Smooth muscle cell of the brain vasculature (primary cell): ENCODE measurements around the gene ARHGEF6.
"Not testable (repeated sequence)": the region's sequence is repeated elsewhere in the genome, so short reads cannot be mapped to it uniquely, and the experiment has no call there.

Experiments used
- DNase-seq: peaks from one replicate; pipeline ENCODE4 v3.0.0-alpha.2; 2012; ENCODE audit warnings: low read depth, low spot score

Gene ARHGEF6, protein sequence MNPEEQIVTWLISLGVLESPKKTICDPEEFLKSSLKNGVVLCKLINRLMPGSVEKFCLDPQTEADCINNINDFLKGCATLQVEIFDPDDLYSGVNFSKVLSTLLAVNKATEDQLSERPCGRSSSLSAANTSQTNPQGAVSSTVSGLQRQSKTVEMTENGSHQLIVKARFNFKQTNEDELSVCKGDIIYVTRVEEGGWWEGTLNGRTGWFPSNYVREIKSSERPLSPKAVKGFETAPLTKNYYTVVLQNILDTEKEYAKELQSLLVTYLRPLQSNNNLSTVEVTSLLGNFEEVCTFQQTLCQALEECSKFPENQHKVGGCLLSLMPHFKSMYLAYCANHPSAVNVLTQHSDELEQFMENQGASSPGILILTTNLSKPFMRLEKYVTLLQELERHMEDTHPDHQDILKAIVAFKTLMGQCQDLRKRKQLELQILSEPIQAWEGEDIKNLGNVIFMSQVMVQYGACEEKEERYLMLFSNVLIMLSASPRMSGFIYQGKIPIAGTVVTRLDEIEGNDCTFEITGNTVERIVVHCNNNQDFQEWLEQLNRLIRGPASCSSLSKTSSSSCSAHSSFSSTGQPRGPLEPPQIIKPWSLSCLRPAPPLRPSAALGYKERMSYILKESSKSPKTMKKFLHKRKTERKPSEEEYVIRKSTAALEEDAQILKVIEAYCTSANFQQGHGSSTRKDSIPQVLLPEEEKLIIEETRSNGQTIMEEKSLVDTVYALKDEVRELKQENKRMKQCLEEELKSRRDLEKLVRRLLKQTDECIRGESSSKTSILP

GRCh38 chrX:136780763-136781162 is at the start of gene ARHGEF6:
Gene ARHGEF6 (minus strand): TSS chrX:136780932. CDS start chrX:136780882, 50 bp downstream.
- no peak for DNase-seq

- no peak for DNase-seq
Observed at GRCh38 chrX:136829413-136829812, 48.7 kb upstream of the ARHGEF6 start.

DNA sequence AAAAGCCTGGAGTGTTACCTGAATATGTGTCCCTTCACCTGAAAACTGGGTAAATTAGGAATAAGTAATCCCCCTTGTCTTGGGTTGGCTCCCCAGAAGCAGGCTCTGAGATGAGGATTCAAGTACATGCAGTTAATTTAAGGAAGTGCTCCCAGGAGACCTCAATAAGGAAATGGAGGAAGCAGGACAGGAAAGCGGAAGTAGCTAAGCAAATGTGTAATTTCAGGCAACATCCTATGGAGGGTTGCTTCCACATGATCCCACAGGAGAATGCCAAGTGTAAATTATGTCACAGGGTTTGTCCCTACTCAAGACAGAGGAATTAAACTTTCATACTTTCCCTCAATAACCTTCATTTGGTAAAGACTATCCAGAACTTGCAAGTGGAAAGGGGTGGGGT is 48.1 kb upstream of the ARHGEF6 start:
- no peak for DNase-seq

DNA sequence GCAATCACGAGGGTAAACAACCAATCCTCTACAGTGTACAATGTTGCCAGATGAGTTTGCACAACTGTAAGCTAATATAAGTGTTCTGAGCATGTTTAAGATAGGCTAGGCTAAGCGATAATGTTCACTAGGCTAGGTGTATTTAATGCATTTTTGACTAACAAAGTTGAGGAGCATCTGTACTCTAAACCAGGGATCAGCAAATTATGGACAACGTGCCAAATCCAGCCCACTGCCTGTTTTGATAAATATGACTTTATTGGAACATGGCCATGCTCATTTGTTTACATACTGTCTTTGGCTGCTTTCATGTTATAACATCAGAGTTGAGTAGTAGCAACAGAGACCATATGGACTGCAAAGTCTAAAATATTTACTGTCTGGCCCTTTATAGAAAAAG is 46.3 kb upstream of the ARHGEF6 start:
- DNase-seq: no peak

- DNase-seq: no peak
Observed at GRCh38 chrX:136825771-136826170, 45.0 kb upstream of the ARHGEF6 start.

GRCh38 chrX:136823175-136823574 is 42.4 kb upstream of the ARHGEF6 start:
- DNase-seq: no peak

GRCh38 chrX:136822337-136823095 is 41.8 kb upstream of the ARHGEF6 start:
- DNase-seq: no peak

DNA sequence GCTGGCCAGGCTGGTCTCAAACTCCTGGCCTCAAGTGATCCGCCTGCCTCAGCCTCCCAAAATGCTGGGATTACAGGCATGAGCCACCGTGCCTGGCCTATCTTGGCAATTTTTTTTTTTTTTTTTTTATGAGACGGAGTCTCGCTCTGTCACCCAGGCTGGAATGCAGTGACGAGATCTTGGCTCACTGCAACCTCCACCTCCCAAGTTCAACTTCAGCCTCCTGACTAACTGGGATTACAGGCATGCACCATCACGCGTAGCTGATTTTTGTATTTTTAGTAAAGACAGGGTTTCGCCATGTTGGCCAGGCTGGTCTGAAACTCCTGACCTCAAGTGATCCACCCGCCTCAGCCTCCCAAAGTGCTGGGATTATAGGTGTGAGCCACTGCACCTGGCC is 39.0 kb upstream of the ARHGEF6 start:
- DNase-seq: not testable (repeated sequence)

DNA sequence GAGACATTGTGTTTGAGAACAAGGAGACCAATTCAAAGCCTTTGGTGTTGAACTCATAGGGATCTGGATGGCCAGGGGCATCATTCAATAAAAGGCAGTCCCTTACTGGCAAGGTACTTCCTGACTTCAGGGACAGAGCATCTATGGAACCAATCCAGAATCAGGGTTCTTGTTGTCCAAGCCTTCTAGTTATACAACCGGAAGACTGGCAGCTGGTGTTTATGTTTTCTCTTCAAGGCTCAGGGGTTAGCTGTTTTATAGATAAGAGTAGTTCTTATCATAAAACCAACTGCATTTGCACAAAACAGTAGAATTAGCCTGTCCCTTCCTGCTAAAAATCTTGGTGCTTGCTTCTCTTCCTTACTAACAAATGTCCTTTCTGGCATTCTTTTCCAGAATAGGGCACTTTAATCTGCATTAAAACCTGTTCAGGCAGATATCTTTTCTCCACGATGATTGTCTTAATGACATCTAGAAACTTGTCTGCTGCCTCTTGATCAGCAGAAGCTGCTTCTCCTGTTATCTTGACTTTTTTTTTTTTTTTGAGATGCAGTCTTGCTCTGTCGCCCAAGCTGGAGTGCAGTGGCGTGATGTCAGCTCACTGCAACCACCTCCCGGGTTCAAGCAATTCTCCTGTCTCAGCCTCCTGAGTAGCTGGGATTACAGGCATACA is 38.4 kb upstream of the ARHGEF6 start:
- DNase-seq: no peak

- no peak for DNase-seq
Observed at GRCh38 chrX:136816975-136817374, 36.2 kb upstream of the ARHGEF6 start.

DNA sequence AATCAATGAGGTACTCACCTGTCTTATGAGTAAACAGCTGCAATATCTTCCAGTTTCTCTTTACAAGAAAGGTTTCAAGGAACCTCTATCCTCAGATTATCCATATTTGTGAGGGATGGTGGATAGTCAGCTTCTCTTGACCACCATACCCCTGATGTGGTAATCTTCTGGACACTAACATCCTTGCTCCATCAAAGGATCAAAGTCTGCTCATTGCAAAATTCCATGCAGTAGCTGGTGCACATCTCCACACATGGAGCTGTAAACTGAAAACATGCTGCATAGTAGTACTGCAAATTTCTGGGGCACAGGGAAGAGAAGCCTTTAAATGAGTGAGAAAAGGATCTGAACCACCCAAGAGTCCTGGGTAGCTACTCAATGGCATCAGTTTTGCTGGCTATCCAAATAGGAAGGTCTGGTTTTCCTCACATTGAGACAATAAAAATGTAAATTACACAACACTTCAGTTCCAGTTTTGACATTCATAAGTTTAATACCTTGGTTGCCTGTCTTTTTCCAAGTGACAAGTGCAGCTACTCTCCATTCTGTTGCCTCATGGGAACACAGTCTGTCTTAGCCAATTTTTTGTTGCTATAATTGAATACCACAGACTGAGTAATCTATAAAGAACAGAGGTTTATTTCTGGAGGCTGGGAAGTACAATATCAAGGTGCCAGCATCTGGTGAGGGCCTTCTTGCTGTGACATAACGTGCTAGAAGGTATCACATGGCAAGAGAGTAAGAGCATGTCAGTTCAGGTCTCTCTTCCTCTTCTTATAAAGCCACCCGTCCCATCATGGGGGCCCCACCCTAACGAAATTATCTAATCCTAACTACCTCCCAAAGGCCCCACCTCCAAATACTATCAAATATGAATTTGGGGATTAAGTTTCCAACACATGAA is 34.4 kb upstream of the ARHGEF6 start:
- DNase-seq: no peak

DNA sequence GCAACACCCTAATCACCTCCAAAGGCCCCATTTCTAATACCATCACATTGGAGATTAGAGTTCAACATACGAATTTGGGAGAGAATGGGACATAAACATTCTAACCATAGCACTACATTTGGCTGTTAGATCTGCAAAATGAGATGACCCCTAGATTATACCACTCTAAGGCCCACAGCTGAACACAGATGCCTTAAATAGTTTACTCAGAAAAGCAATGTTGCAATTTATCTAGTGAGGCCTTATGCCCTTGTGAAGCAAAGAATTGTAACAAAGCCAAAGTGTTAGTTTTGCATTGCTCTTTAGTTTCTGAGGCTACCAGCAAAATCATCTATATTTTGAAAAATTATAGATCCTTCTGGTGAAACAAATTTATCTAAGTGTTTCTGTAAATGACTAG is 31.6 kb upstream of the ARHGEF6 start:
- no peak for DNase-seq

DNA sequence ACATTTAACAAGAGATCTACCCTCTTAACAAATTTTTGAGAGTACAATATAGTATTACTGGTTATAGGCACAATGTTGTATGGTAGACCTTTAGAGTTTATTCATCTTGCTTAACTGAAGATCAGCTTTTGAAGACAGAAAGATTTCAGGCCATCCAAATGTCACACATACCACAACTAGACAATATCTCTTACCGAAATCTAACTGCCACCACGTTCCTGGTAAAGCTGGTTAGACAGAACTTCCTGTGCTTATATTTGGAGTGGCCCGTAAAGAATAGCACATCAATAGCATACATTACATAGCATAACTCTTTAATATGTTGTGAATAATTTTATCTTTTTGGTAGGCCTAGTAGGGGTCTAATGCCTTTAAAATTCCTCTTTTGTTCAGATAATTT is 29.8 kb upstream of the ARHGEF6 start:
- no peak for DNase-seq

DNA sequence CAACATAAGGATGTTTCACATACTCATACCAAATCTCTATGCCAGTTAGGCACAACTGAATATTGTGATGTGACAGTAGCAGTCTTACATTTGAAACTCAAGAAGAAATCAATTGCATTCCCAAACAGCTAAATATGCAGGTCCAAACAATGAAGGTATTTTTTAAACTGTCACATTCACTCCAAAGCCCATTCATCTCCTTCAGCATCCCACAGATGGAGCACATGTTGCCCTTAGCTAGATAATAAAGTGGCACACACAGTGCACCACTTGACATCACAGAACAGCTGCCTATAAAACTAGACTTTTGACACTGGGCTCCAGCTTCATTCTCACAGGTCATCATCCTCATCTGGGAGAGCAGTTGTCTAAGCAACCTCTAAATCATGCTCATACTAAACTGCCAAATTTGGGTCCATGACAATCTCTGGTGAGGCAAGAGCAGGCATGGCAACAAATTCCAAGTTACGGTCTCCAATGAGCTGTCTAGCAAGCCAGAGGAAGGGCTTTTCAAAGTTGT is 26.2 kb upstream of the ARHGEF6 start:
- no peak for DNase-seq

DNA sequence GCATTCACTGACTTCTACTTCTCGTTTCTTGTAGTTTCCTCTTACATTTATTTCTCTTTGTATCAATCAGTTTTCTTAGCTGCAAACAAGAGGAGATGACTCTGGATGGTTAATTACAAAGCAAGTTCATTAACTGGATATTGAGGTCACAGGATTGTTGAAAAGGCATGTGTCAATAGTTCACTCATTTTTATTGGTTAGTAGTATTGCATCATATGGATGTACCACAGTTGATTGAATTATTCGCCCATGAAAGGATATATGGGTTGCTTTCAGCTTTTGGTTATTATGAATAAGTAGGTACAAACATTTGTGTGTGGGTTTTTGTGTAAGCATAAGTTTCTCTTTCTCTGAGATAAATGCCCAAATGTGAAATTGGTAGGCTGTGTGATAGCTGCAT is 21.8 kb upstream of the ARHGEF6 start:
- no peak for DNase-seq

DNA sequence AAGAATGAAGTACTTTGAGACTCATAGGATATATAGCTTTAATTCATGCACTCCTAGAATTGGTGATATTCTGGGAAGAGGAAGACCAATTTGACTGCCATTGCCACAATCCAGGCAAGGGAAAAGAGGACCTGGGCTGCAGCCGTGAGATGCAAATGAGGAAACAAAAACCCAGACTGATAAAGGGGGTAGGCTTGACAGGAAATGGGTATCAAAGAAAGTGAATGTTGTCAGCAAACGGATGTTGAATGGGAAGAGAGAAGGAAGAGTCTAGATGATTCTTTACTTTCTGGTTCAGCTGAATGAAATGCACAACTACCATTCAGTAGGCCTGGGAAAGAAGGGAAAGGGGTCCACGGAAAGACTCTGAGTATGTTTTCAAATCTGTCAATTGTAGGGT is 17.1 kb upstream of the ARHGEF6 start:
- DNase-seq: no peak

DNA sequence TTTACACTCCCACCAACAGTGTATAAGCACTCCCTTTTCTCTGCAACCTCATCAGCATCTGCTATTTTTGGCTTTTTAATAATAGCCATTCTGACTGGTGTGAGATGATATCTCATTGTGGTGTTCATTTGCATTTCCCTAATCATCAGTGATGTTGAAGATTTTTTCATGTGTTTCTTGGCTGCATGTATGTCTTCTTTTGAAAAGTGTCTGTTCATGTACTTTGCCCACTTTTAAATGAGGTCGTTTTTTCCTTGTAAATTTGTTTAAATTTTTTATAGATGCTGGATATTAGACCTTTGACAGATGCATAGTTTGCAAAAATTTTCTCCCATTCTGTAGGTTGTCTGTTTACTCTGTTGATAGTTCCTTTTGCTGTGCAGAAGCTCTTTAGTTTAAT is 14.4 kb upstream of the ARHGEF6 start:
- DNase-seq: not testable (repeated sequence)

DNA sequence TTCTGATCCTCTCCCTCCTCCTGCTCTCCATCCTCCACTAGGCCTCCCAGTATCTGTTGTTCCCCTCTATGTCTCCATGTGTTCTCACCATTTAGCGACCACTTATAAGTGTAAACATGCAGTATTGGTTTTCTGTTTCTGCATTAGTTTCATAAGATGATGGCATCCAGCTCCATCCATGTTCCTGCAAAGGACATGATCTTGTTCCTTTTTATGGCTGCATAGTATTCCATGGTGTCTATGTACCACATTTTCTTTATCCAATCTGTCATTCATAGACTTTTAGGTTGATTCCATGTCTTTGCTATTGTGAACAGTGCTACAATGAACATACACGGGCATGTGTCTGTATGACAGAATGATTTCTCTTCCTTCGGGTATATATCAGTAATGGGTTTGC is 13.9 kb upstream of the ARHGEF6 start:
- not testable (repeated sequence) for DNase-seq

- no peak for DNase-seq
Observed at GRCh38 chrX:136794080-136794479, 13.3 kb upstream of the ARHGEF6 start.

- DNase-seq: no peak
Observed at GRCh38 chrX:136789856-136790255, 9.1 kb upstream of the ARHGEF6 start.
